PC-9 (cell line): ENCODE results near the gene TYK2. TPM values are rescaled to one million over a fixed set of nuclear protein-coding genes. Genes with fewer than 3 reads are reported as not detected.
A peak's percentile ranks its signal among the peaks of the same experiment; 100 is the strongest.
"Not testable (repeated sequence)": the region's sequence is repeated elsewhere in the genome, so short reads cannot be mapped to it uniquely, and the experiment has no call there.

Source experiments
- BruUV-seq: library from RNA; stranded (reverse); fragments of 400-500 nt; replicated peaks from 2 replicates; lab custom pipeline; 2021; lab: Mats Ljungman, UMichigan
- CTCF ChIA-PET: fragments of 300-600 bp; sonication (Branson Sonifier 250); formaldehyde crosslinking; loops from one replicate; lab custom pipeline; 2022; ENCODE audit warnings: antibody characterized with exemption; lab: Charles Lee
- POLR2A ChIA-PET: fragments of 300-600 bp; sonication (Branson Sonifier 250); formaldehyde crosslinking; loops from one replicate; lab custom pipeline; 2022; ENCODE audit warnings: antibody characterized with exemption; ENCODE audit not compliant: unreplicated experiment; lab: Charles Lee
- DNase-seq, 2 experiments: peaks; one replicate each; pipeline versions ENCODE4 v3.0.0 to v3.0.0-alpha.2; 2015 to 2022; ENCODE audit warnings: mixed read lengths in 1 of 2
- H2AFZ ChIP-seq: fragments of 200-600 bp; sonication (generic); 2 replicates; pipeline ENCODE4 v1.8.1; 2017; ENCODE audit warnings: antibody characterized with exemption
- H3F3A ChIP-seq: fragments of 200-600 bp; sonication (generic); 2 replicates; pipeline ENCODE4 v1.8.1; 2017; ENCODE audit warnings: antibody characterized with exemption, mild to moderate bottlenecking, low read depth; ENCODE audit not compliant: insufficient read depth
- H3K27ac ChIP-seq: fragments of 200-600 bp; sonication (generic); 2 replicates; pipeline ENCODE4 v1.6.1; 2016; ENCODE audit warnings: mixed run types
- H3K27me3 ChIP-seq: fragments of 200-600 bp; sonication (generic); 2 replicates; pipeline ENCODE4 v1.6.1; 2016; ENCODE audit warnings: low read depth, mixed run types; ENCODE audit not compliant: insufficient read depth
- H3K36me3 ChIP-seq: fragments of 200-600 bp; sonication (generic); 2 replicates; pipeline ENCODE4 v1.6.1; 2016; ENCODE audit warnings: low read depth, mixed run types
- H3K4me1 ChIP-seq: fragments of 200-600 bp; sonication (generic); replicated peaks from 2 replicates; pipeline ENCODE4 v1.6.1; 2016; ENCODE audit warnings: mixed run types; ENCODE audit not compliant: insufficient read depth
- H3K4me2 ChIP-seq: fragments of 200-600 bp; sonication (generic); 2 replicates; pipeline ENCODE4 v1.6.1; 2017; ENCODE audit warnings: mixed run types
- H3K4me3 ChIP-seq: fragments of 200-600 bp; sonication (generic); 2 replicates; pipeline ENCODE4 v1.6.1; 2016; ENCODE audit warnings: mixed run types
- H3K79me2 ChIP-seq: fragments of 200-600 bp; sonication (generic); 2 replicates; pipeline ENCODE4 v1.6.1; 2017; ENCODE audit warnings: low read depth, mixed run types
- H3K9me2 ChIP-seq: fragments of 200-600 bp; sonication (generic); 2 replicates; pipeline ENCODE4 v1.8.1; 2017; ENCODE audit warnings: mild to moderate bottlenecking; ENCODE audit not compliant: insufficient read depth
- H3K9me3 ChIP-seq: fragments of 200-600 bp; sonication (generic); 2 replicates; pipeline ENCODE4 v1.8.1; 2016; ENCODE audit warnings: low read depth; ENCODE audit not compliant: insufficient read depth
- H4K20me1 ChIP-seq: fragments of 200-600 bp; sonication (generic); 2 replicates; pipeline ENCODE4 v1.8.1; 2017; ENCODE audit not compliant: insufficient read depth
- CTCF ChIP-seq: fragments of 200-600 bp; sonication (generic); conservative IDR thresholded peaks from 2 replicates; pipeline ENCODE4 v1.6.1; 2017; ENCODE audit warnings: mixed run types, antibody characterized with exemption, mild to moderate bottlenecking, moderate library complexity
- EZH2 ChIP-seq: fragments of 200-600 bp; sonication (generic); IDR thresholded peaks from 2 replicates; pipeline ENCODE4 v1.8.0; 2017; ENCODE audit warnings: antibody characterized with exemption, low read depth
- intact Hi-C: fragments of 100-400 bp; cut with micrococcal nuclease; formaldehyde crosslinking; loops from one replicate; pipeline ENCODE4 v1.10.0; 2022; ENCODE audit not compliant: unreplicated experiment
- total RNA-seq: library from RNA; stranded (reverse); gene quantifications from 2 replicates; pipeline ENCODE4 v1.2.3, GENCODE V29; 2021

TYK2 gene
- total RNA-seq, 1 experiment from 2014 or later, result 102 TPM

GRCh38 chr19:10384580-10384979 lies 4.2 kb upstream of the TYK2 start:
- ChIA-PET POLR2A (no interaction called here), CTCF (no interaction called here)
- Histone ChIP-seq H3K36me3 (no peaks in the 10 kb centered on the region), H4K20me1 (no peaks in the 10 kb centered on the region), H3K79me2 (peaks cover 6% of the 10 kb centered on the region), H3K4me2 (no peak overlapping the region), H3K4me3 (no peak overlapping the region), H3F3A (peaks cover 18% of the 10 kb centered on the region), H3K9me3 (no peaks in the 10 kb centered on the region), H3K4me1 (peaks cover 3% of the 10 kb centered on the region), H3K27me3 (no peaks in the 10 kb centered on the region), H3K27ac (no peak overlapping the region), H2AFZ (no peak overlapping the region), H3K9me2 (no peaks in the 10 kb centered on the region)
- no peak for DNase-seq
- no TSS peak for BruUV-seq
- no peak for TF ChIP-seq CTCF
- no peak for TF ChIP-seq EZH2
- intact Hi-C loops, result loop anchor here (5.0 kb wide), 1 partner anchor 52 kb away; the partner anchor contains the start of gene RAVER1

GRCh38 chr19:10383223-10383499 lies 2.8 kb upstream of the TYK2 start:
- H3K9me3 ChIP-seq, BruUV-seq, H3K4me2 ChIP-seq, H4K20me1 ChIP-seq, H3K27me3 ChIP-seq, H3K79me2 ChIP-seq, H3K9me2 ChIP-seq, DNase-seq, H2AFZ ChIP-seq, POLR2A ChIA-PET, H3K36me3 ChIP-seq, H3K4me3 ChIP-seq, H3K27ac ChIP-seq, H3K4me1 ChIP-seq: not testable (repeated sequence)
- peaks cover 12% of the 10 kb centered on the region for H3F3A ChIP-seq
- CTCF ChIA-PET, result interaction anchor here (0.6 to 1.1 kb wide), 3 partner anchors 15 to 124 kb away, joined by 3 read pairs; no protein-coding TSS in a partner anchor
- intact Hi-C loops, result loop anchor here (5.0 kb wide), 1 partner anchor 51 kb away; the partner anchor contains the start of gene RAVER1

DNA sequence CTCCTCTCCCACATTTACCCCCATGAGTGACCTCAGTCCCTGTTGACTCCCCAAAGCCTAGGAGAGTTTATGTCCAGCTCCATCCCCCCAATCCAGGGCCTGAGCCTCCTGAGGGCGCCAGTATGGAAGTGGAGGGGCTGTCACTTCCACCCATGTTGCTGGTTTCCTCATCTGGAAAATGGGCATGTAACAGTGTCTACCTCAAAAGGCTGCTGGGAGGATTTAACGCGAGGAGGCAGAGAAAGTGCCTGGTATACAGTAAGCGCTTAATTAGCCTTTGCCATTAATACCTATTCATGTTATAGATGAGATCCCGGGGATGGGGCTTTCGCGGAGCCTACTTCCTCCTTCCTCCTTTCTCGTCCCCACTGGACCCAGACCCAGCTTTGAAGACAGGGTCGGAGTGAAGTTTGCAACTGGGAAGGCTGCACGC lies 476 bp downstream of the TYK2 start:
- Histone ChIP-seq H3F3A (peaks cover 8% of the 10 kb centered on the region; the same call in 1 of the 2 replicates), H3K4me3 (peak overlapping the region; percentile 82), H3K79me2 (peaks cover 8% of the 10 kb centered on the region), H2AFZ (peak overlapping the region; percentile 98), H3K4me1 (peaks cover 6% of the 10 kb centered on the region), H3K4me2 (peak overlapping the region; percentile 87), H3K9me2 (no peaks in the 10 kb centered on the region), H4K20me1 (no peaks in the 10 kb centered on the region), H3K36me3 (peaks cover 6% of the 10 kb centered on the region; the same call in 1 of the 2 replicates), H3K27me3 (no peaks in the 10 kb centered on the region), H3K9me3 (no peaks in the 10 kb centered on the region), H3K27ac (no peak overlapping the region)
- TSS peak; percentile 76 for BruUV-seq
- TF ChIP-seq CTCF (no peak), EZH2 (no peak)
- intact Hi-C loops, result loop anchor here (5.0 kb wide), 1 partner anchor 48 kb away; the partner anchor contains the start of gene RAVER1
- ChIA-PET CTCF (interaction anchor here (0.6 to 1.2 kb wide), 4 partner anchors 88 to 271 kb away, joined by 3 to 4 read pairs (median 4); partner anchors contain the start of gene ICAM1), POLR2A (interaction anchor here (0.7 to 0.8 kb wide), 4 partner anchors 64 to 284 kb away, joined by 5 to 12 read pairs (median 6); partner anchors contain the start of gene ICAM1)
- DNase-seq, result no peak
